ENCODE data around the gene MUC12. TPM values are rescaled to one million over a fixed set of nuclear protein-coding genes. Genes with fewer than 3 reads are reported as not detected.
"Not testable (repeated sequence)": the region's sequence is repeated elsewhere in the genome, so short reads cannot be mapped to it uniquely, and the experiment has no call there.

MUC12 gene
- total and polyA plus RNA-seq, 7 donors: 0.02 to 0.13 (median 0.09) TPM; not detected in 4

- Histone ChIP-seq H3K4me1 (no peaks in the 10 kb centered on the region), H3K27me3 (ENCODE audit: insufficient read depth in 3 of 3, low read length in 2 of 3) (peaks cover 0 to 28% (median 2%) of the 10 kb centered on the region in 3 donors), H3K4me3 (no peak overlapping the region), H3K27ac (no peak overlapping the region), H3K36me3 (ENCODE audit: insufficient read depth in 1 of 2, low read depth in 1 of 2) (no peaks in the 10 kb centered on the region), H3K9me3 (no peaks in the 10 kb centered on the region)
- 24 to 27% (median 26%) methylated on average over 9 of the region's 9 CpGs for WGBS, 3 donors
- intact Hi-C loops (cut with DNase I): loop anchor here (1.0 to 5.0 kb wide), 4 partner anchors 92 to 355 kb away; partner anchors contain the start of gene MUC12 (in 1 of the 2)
- no peak for TF ChIP-seq CTCF (IDR thresholded peaks at IDR 0.05)
- peak in 2 of 4 donors; percentile 12 to 13 for ATAC-seq
- no peak for DNase-seq
These were observed 90.2 kb downstream of the MUC12 start for GRCh38 chr7:101059620-101059942.

- no peak for ATAC-seq
- 69 to 81% (median 75%) methylated on average over 5 of the region's 5 CpGs for WGBS, 3 donors
- no peaks in the 10 kb centered on the region for H3K9me3 ChIP-seq
- no peak for TF ChIP-seq CTCF (IDR thresholded peaks at IDR 0.05)
- no peak for DNase-seq
- no peak overlapping the region for H3K4me3 ChIP-seq
- peaks cover 0 to 36% (median 2%) of the 10 kb centered on the region in 3 donors for H3K27me3 ChIP-seq (ENCODE audit: insufficient read depth in 3 of 3, low read length in 2 of 3)
- no peak overlapping the region for H3K27ac ChIP-seq
- intact Hi-C loops (cut with DNase I): no loop called here
- no peaks in the 10 kb centered on the region for H3K36me3 ChIP-seq (ENCODE audit: insufficient read depth in 1 of 2, low read depth in 1 of 2)
- no peaks in the 10 kb centered on the region for H3K4me1 ChIP-seq
These were observed 91.6 kb downstream of the MUC12 start for GRCh38 chr7:101060992-101061391.

- ATAC-seq; H3K27ac ChIP-seq; intact Hi-C loops (cut with DNase I); DNase-seq; H3K9me3 ChIP-seq; H3K4me1 ChIP-seq; H3K4me3 ChIP-seq; H3K36me3 ChIP-seq (ENCODE audit: insufficient read depth in 1 of 2, low read depth in 1 of 2): not testable (repeated sequence)
- WGBS, 3 donors: 58 to 68% (median 68%) methylated on average over 9 of the region's 9 CpGs
- peaks cover 0 to 37% (median 8%) of the 10 kb centered on the region in 3 donors for H3K27me3 ChIP-seq (ENCODE audit: insufficient read depth in 3 of 3, low read length in 2 of 3)
These were observed 94.8 kb downstream of the MUC12 start for GRCh38 chr7:101064176-101064550.

- ATAC-seq; H3K27ac ChIP-seq; H3K4me1 ChIP-seq; H3K4me3 ChIP-seq; intact Hi-C loops (cut with DNase I); H3K9me3 ChIP-seq; H3K36me3 ChIP-seq (ENCODE audit: insufficient read depth in 1 of 2, low read depth in 1 of 2); DNase-seq: not testable (repeated sequence)
- 57 to 83% (median 71%) methylated on average over 3 of the region's 3 CpGs for WGBS, 3 donors
- H3K27me3 ChIP-seq (ENCODE audit: insufficient read depth in 3 of 3, low read length in 2 of 3): peaks cover 0 to 37% (median 8%) of the 10 kb centered on the region in 3 donors
These were observed 95.8 kb downstream of the MUC12 start for GRCh38 chr7:101065162-101065561.

- TF ChIP-seq CTCF (IDR thresholded peaks at IDR 0.05): no peak
- intact Hi-C loops (cut with DNase I): no loop called here
- H3K4me3 ChIP-seq: no peak overlapping the region
- DNase-seq (no peak), ATAC-seq (no peak)
- no peak overlapping the region for H3K27ac ChIP-seq
- no peaks in the 10 kb centered on the region for H3K9me3 ChIP-seq
- H3K4me1 ChIP-seq: no peaks in the 10 kb centered on the region
- 16 to 31% (median 22%) methylated on average over 15 of the region's 15 CpGs for WGBS, 3 donors
- peaks cover 0 to 33% (median 8%) of the 10 kb centered on the region in 3 donors for H3K27me3 ChIP-seq (ENCODE audit: insufficient read depth in 3 of 3, low read length in 2 of 3)
- no peaks in the 10 kb centered on the region for H3K36me3 ChIP-seq (ENCODE audit: insufficient read depth in 1 of 2, low read depth in 1 of 2)
These were observed 96.9 kb downstream of the MUC12 start for GRCh38 chr7:101066141-101066832.

- ATAC-seq: no peak
- H3K27ac ChIP-seq: no peak overlapping the region
- no peaks in the 10 kb centered on the region for H3K36me3 ChIP-seq (ENCODE audit: insufficient read depth in 1 of 2, low read depth in 1 of 2)
- peaks cover 0 to 37% (median 8%) of the 10 kb centered on the region in 3 donors for H3K27me3 ChIP-seq (ENCODE audit: insufficient read depth in 3 of 3, low read length in 2 of 3)
- no peaks in the 10 kb centered on the region for H3K9me3 ChIP-seq
- H3K4me3 ChIP-seq: no peak overlapping the region
- TF ChIP-seq CTCF (IDR thresholded peaks at IDR 0.05): no peak
- 35 to 42% (median 41%) methylated on average over 7 of the region's 7 CpGs for WGBS, 3 donors
- DNase-seq: no peak
- intact Hi-C loops (cut with DNase I): no loop called here
- no peaks in the 10 kb centered on the region for H3K4me1 ChIP-seq
These were observed 97.4 kb downstream of the MUC12 start for GRCh38 chr7:101066833-101067177.
